GM21447 (cell line): ENCODE measurements around the gene GPR12.

Experiments used
- ATAC-seq: cut with Tn5 transposase; IDR thresholded peaks from one replicate; pipeline ENCODE4 v1.9.1; 2021; ENCODE audit not compliant: unreplicated experiment

Gene GPR12, protein sequence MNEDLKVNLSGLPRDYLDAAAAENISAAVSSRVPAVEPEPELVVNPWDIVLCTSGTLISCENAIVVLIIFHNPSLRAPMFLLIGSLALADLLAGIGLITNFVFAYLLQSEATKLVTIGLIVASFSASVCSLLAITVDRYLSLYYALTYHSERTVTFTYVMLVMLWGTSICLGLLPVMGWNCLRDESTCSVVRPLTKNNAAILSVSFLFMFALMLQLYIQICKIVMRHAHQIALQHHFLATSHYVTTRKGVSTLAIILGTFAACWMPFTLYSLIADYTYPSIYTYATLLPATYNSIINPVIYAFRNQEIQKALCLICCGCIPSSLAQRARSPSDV

DNA sequence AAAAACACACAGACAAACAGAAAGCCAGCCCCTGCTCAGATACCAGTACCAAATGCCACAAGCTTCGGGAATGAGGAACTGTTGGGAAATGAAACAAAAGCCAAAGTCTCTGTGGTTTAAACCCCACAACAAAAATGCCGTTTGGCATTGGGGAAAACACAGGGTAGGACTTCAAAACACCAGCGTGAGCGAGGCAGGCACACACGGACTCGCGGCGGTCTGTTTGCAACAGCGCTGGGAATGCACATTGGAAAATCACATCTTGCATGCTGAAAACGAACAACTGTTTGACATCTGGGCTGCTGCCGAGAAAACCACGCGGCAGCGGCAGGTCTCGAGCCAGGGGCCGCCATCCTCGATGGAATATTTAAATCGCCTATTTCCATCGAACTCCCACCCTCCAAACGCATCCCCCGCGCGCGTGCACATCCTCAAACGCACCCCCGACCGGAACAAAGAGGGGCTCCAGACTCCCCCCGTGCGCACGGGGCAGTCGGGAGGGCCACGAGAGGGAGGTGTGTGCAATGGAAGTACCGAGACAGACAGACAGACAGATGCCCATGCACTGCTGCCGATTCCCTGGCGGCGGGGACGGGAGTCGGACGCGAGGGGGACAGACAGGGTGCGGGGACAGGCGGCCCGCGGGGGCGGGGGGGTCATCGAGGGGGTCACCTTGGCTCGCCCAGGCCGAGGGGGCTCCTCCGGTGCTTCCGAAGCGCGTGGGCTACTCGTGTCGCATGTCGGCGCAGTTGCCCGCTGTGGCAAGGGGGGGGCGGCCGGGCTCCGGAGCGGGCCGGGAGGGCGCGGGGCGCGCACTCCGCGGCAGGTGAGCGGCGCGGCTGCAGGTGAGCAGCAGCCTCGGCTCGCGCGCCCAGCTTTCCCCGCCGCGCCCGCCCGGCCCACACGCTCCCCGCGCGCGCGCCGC, at the start of gene GPR12:
Gene GPR12, minus strand, starts transcription at position 880 of the 925 bp plus-strand sequence. CDS start 959 bp downstream, outside the sequence.
- no peak for ATAC-seq

DNA sequence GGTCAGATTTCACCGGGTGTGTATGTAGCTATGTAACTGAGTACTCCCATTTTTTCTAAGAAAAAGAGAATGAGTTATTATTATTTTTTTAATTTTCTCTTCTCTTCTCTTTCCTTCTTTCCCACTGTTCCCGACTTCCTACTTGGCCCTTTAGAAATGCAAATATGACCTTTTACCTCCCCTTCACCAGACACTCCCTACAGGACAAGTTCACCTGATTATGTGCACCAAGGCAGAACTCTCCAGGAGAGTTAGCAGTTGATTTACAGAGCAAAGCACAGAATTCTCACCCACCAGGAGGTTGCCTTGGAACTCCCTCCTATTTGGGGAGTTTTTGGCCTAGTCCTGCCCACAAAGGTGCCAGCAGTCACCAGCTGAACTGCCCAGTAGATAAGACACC, 49.5 kb upstream of the GPR12 start:
- ATAC-seq, result no peak

DNA sequence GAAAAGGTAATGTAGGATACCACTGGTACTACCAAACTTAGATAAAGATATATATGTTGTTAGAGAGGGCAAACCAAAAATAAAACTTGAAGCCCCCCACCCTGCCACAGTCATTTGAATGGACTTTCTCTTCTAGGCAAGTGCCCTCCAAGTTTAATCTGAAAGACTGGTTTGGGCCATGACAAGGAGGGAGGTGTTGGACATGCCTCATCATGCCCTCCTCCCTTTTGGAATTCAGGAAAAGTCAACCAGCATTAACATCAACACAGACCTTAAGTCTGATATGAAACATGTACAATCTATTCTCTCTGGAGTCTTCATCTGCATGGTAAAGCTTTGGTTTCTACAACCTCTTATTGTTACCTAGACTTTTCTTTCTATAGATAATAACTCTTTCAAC, 46.3 kb upstream of the GPR12 start:
- ATAC-seq, result no peak

DNA sequence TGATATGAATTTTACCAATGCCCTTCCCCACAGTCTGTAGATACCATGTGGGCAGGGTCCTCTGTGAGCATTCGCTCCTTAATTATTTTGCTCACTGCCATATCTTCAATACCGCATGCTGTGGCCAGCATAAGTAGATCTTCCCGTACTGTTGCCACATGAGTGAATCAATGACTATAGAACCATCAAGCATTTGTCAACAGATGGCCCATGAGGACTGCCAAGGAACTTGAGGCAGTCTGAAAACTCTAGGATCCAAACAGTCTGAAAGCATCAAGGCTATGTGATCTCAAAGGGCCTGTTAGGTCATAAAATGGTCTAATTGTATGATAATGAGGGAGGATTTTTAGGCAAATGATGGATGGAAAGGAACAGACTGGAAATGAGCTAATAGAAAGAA, 27.4 kb upstream of the GPR12 start:
- ATAC-seq, result no peak

DNA sequence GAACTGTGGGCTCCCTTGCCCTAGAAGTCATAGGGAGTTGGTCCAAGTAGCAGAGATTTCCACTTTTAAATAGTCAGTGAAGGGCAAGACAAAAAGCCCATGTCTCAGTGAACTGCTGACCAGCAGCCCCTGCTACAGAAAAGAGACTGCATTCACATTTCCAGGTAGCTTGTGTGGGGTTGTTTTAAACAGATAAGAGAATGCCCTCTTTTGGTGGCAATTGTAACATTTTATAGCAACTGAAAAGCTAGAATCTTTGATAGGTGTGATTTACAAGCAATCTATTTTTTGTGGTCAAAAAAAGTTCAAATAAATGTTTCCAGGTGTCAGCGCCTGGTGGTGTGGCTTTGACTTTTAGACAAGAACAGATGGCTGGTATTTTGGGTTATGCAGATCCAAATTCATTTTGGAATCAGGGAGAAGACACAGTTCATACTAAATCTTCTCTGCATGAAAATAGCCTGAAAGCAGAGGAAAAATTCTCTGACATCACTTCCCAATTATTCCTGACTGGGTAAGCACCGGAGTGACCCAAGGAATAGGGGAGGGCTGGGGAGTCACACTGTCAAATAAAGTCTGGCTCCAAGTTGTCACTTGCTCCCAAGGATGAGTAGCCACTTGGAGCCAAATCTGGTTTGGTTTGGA, 26.2 kb upstream of the GPR12 start:
- no peak for ATAC-seq

DNA sequence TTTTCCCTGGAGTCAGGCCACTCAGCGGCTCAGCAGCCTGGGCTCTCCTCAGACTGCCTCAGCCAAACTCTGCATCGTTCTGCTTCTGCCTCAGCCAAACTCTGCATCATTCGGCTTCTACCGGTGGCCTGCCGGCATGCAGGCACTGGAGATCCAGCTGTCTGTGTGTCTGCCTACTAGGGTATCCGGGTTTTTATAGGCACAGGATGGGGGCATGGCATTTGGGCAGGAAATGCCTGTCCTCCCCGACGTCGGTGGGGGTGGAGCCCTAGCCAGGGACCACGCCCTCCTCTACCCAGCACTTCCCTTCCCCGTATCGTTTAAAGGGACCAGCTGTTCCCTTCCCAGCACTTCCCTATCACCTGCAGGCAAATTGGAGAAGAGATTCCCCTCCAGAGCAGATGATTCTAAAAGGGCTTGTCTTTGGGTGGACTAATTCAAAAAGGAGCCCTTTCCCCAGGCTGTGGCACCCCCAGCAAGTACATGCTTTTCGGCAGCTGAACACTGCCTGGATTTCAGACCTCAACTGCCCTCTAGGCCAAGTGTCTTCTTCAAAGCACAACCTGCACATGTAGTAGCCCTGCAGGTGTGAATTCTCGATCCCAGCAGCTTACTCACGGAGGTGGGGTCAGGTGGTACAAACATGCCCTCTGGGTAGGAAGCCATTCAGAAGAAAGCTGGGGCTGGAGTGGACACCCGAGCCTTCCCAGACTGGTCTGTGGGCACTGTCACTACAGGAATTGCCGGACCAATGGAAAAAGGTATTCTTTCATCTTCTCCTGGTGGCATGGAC, 25.4 kb upstream of the GPR12 start:
- no peak for ATAC-seq

DNA sequence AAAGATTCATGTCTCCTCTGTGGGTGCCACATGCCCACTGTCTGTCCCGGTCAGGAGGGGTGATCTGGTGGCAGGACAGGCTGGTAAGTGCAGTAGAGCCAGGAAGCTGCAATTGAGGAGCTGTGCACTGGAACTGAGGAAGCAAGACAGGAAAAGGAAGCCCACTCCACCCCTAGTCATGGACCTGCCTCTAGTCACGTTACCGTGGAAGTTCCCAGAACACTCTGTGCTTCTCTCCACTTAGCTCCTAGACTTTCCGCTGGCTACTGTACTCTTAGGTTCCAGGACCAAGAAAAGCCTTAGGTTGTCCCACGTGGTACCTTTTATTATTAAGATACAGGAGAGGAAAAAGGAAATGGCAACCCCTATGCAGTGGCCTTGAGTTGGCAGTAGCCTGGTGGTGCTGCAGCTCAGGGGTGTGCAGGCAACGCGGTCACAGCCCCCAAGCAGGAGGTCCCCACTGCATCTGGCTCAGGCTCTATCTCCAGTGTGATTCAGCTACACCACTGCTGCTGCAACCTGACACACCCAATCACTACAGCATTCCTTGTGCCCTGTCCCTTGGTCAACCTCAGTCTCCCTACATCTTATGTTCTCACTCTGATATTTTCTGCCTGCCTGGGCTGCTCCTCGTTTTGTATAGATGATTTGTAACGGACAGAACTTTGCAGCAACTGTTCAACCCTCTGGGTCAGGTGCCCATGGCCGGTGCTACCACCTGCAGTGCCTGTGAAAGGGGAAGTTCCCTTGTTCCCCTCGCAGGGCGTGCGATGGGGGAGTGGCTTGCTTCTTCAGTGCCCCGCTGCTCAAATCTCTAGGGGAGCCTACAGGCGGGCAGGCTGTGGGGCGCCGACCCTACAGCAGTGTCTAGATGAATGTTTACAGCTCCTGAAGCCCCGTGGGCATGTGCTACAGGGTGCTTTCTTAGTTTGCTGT, 24.4 kb upstream of the GPR12 start:
- peak; percentile 50 for ATAC-seq

DNA sequence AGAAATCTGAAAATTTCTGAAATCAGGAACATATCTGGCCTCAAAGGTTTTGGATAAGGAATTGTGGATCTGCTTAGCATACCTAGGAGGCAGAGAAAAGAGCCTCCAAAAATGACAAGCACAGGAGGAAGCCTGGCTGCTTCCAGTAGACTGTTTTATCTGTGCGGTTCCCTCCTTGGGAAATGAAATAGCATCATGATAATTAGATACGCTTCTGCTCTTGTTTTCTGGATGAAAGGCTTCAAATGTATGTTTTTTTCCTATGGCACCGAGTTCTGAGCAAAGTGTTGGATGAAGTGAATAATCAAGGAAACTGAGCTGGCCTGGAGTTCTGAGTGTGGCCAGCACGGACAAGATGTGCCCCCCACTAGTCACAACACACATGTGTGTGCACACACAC, 19.8 kb upstream of the GPR12 start:
- no peak for ATAC-seq

DNA sequence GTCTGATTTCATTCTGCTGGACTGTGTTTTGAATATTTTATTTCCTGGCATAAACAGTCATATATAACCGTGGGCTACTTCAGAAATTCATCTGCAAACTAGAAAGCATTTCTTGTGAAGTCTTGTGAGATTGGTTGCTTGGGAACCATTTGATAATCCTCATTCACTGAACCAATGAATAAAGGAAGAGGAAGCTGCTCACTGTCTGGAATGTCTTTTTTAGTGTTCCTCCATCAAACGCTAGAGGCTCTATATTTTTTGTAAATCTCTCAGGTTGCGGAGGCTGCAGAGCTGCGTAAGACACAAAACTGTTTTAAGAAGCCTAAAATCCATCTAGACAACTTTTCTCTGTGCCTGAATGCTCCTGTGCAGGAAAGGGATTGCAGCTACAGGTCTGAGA, 18.7 kb upstream of the GPR12 start:
- no peak for ATAC-seq

DNA sequence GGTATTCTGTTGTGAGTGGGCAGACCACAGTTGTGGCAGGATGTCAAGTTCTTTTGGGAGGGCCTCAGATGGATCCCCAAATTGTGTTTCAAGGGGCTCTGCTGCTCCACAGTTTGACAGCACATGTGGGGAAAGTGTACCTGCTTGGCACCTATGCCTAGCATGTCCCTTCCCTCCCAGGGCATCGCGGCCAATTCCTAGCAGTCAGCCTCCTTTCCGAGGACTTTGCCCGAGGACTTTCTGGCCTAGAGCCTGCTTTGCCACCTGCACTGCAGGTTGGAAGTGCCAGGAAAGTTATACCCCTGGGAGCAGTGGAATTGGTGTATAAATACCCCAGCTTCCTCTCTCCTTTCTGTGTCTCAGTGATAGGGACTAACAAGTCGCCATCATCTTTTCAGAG, 11.9 kb upstream of the GPR12 start:
- no peak for ATAC-seq

DNA sequence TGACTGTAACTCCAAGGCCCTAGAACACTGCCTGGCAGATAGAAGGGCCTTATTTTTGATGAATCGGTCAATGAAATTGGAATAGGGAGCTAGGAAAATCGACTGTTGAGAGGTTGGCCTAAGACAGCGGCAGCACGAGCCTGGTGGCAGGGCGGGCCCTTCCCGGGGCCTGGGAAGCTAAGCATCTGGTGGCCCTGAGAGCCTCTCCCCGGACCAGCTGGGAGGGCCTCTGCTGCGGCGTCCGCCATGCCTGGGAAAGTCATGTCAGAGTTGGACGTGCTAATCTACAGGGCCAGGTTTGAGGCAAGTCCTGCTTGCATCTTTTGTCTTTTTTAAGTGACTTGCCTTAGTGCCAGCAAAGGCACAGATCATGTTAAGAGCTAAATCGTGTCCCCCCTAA, 11.2 kb upstream of the GPR12 start:
- ATAC-seq, result no peak

DNA sequence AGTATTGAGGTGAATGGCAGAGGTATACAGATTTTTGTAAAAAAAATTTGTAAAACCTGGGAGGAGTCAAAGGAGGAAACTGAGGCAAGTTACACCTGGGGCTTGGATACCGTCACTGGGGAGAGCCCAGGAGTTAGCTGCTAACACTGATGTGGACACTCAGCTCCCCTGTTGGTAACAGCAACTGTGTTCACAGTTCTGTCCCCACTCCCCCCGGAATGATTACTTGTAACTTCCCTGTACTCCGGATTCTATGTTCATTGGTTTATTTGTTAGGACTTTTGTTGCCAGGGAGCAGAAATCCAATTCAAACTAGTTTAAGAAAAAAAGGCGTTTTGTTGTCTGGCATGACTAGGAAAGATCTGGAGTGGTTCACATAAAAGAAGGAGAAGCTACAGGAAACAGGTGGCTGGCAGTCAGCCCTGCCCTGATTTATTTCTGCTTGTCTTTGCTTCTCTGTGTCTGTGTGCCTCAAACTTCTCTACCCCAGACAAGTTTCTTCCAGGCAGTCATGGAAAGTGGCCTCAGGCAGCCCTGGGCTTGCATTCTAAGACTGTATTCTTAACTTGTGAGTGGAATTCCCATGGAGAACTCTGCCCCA, 2.3 kb upstream of the GPR12 start:
- ATAC-seq, result no peak

DNA sequence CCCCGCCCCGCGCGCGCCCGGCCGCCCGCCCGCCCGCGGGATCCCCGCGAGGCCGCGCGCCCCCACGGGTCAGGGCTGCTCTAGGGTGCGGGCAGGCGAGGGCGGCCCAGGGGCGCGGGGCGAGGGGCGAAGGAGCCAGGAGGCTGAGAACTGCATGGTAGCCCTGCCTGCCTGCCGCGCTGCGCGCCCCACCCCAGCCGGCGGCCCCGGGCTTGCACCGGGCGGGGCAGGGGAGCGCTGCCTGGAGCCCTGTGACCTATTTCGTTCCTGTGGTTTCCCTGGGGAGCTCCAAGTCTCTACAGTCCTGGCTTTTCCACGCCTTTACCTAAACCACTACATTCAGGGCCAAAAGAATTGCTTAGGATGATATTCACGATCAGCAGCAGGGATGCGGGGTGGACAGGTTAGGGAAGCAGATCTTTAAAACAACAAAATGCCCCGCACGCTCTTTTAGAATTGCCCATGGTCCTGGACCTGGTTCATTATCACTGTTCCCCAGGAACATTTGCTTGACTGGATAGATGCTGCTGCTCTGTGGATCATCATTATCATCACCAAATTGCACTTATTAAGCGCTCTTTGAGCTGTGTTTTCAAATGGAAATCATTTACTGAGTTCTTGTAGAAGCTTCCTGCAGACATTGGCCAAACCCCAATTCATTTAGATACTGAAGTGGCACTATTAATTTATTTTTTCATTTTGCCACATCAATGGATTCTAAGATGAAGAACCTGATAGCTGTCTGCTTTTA, 421 bp upstream of the GPR12 start:
- no peak for ATAC-seq

DNA sequence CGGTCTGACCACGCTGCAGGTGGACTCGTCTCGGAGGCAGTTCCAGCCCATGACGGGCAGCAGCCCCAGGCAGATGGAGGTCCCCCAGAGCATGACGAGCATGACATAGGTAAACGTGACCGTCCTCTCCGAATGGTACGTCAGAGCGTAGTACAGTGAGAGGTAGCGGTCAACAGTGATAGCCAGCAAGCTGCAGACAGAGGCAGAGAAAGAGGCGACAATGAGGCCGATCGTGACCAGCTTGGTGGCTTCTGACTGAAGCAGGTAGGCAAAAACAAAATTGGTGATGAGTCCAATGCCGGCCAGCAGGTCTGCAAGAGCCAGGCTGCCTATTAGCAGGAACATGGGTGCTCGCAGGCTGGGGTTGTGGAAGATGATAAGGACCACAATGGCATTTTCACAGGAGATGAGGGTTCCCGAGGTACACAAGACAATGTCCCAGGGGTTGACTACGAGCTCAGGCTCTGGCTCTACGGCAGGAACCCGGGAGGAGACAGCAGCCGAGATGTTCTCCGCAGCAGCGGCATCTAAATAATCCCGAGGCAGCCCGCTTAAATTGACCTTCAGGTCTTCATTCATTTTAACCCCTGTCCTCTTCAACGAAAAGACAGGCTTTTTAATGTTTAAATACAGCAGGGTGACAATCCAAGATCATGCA, 1.2 kb downstream of the GPR12 start:
- ATAC-seq, result no peak

DNA sequence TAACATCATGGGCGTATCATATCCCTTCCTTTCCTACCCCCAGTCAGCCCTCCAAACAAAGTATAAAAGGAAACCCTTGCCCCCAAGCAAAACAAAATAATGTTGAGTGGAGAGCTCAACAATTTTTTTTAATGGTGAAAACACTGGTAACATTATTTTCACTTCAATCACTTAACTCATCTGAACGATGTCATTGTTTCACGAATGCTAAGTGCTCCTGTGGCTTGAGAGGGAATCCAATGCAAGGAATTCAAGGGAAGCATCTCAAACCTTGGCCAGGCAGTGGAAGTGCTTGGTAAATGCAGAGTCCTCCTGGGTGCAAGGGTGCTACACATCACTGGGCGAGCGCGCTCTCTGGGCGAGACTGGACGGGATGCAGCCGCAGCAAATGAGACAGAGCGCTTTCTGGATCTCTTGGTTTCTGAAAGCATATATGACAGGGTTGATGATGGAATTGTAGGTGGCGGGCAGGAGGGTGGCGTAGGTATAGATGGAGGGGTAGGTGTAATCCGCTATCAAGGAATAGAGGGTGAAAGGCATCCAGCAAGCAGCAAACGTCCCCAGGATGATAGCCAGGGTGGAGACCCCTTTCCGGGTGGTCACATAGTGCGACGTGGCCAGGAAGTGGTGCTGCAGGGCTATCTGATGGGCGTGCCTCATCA, 2.0 kb downstream of the GPR12 start:
- no peak for ATAC-seq

DNA sequence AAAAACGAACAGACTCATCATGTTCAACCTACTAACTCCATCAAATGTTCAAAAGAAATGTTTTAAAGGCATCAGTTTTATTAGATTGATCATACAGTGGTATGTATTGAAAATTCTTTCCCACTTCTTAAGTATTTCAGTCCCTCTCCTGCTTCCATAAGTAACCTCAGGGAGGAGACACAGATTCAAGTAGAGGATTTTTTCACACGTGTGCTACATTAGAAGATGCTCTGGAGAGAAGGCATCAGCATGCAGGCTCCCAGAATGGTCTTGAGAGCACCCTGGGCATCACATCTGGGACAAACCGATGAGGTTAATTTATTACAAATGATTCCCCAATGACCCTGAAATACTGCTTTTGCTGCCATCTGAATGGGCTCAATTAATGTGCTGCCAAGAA, 3.6 kb downstream of the GPR12 start:
- no peak for ATAC-seq

DNA sequence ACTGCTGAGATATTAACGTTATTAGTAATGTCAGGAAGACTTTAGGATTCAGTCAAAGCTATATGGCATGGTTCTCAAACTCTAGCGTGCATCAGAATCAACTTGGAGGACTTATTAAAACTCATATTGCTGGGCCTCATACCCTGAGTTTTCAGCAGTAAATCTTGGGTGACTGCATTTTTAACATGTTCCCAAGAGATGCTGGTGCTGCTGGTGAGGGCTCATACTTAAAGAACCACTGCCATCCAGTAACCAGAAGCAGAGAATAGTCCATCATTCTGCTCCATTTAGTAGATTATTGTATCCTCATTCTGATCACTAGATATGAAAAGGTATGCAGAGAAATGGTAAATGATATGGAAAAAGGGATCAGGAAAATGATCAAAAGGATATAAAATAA, 7.9 kb downstream of the GPR12 start:
- no peak for ATAC-seq

DNA sequence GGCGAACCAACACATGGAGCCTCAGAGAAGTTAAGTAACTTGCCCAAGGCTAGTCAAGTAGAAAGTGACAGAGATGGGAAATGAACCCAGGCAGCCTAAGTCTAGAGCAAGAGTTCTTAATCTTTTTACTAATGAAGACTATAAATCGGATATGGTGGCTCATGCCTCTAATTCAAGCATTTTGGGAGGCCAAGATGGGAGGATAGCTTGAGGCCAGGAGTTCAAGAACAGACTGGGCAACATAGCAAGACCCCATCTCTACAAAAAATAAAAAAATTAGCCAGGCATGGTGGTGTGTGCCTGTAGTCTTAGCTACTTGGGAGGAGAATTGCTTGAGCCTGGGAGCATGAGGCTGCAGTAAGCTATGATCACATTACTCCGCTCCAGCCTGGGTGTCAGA, 10.7 kb downstream of the GPR12 start:
- ATAC-seq, result no peak
